Putamen (tissue), 1 donor: ENCODE data around the gene CBFB.
"Not testable (repeated sequence)": the region's sequence is repeated elsewhere in the genome, so short reads cannot be mapped to it uniquely, and the experiment has no call there.

Source experiments
- DNase-seq: peaks from one replicate; pipeline ENCODE4 v3.0.0-alpha.2; 2016; ENCODE audit warnings: low spot score

CBFB gene

GRCh38 chr16:67028696-67029253 is at the start of gene CBFB:
CBFB (plus strand) TSS chr16:67029149; CDS start chr16:67029408, 259 bp downstream.
- peak; percentile 90 for DNase-seq

DNA sequence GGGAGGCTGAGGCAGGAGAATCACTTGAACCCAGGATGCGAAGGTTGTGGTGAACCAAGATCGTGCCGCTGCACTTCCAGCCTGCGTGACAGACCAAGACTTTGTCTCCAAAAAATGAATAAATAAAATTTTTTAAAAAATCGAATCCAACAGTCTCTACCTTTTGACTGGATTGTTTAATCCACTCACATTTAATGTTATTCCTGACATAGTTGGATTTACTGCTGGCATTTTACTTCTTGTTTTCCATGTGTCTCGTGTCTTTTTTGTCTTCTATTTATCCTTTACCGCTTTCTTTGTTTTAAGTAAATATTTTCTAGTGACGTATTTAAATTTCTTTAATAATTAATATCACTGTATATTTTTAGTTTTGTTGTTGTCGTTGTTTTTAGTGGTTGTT is 45.9 kb upstream of the CBFB start:
- no peak for DNase-seq

DNA sequence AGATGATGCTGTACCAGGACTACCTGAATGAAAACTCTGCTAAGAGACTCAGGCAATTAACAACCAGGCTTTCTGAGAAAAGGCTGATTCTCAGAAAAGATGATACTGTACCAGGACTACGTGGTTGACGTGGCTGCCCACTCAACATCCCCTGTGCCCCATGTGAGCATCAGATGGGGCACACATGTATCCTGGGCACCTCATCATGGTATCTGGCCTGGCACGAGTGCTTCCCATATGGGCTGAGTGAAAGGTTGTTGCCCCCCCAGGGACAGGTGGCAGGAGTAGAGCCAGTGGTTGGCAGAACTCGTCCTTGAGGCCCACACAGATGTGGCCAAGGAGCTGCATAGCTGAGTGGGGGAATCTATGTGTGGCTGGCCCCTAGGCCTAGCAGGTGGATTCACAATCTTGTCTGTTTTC is 44.0 kb upstream of the CBFB start:
- DNase-seq = no peak

- no peak for DNase-seq
Observed at GRCh38 chr16:66986559-66986958, 42.4 kb upstream of the CBFB start.

GRCh38 chr16:66988197-66988788 is 40.7 kb upstream of the CBFB start, which contains the start of gene CES4A:
CES4A (plus strand) TSS chr16:66988589; CDS start chr16:66988773, 184 bp downstream.
- DNase-seq = no peak

DNA sequence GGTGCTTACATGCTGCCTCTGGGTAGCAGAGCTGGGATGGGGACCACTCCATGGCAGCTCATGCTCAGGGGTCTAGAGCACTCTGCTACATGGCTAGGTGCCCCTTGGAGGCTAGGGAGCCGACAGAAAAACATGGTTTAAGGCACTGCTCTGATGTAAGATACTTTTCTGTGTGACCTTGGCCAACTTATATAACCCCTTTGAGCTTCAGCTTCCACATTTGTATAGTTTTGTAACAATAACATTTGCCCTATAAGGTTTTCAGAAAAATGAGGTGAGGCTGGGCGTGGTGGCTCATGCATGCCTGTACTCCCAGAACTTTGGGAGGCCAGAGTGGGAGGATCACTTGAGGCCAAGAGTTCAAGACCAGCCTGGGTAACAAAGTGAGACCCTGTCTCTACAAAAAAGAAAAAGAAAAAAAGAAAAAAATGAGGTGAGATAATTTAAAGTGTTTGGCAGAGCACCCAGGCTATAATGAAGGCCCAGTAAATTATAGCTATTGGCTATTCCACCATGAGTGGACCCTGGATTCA is 37.3 kb upstream of the CBFB start:
- no peak for DNase-seq

GRCh38 chr16:66993558-66993957 is 35.4 kb upstream of the CBFB start:
- DNase-seq = not testable (repeated sequence)

DNA sequence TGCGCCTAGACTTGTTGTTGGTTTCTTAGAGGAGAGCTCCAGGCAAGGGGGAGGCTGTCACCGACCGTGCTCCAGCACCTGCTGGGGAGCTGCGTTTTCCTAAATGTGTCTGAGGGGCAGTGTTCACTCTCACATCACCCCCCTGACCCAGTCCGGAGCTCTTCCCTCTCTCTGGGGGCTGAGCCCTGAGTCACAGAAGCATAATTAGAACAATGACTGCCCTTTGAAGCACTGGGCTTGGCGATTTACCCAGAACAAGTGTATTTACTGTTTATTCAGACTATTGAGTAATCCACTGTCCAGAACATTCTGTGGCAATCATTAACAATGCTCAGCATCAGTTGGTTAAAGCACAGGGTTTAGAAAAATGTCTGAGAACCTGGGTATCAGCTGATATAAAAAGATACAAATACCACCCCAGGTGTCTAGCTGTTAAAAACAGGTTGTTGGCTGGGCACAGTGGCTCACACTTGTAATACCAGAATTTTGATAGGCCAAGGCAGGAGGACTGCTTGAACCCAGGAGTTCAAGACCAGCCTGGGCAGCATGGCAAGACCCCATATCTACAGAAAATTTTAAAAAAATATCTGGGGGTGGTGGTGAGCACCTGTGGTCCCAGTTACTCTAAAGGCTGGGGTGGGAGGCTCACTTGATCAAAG is 32.5 kb upstream of the CBFB start:
- peak; percentile 97 for DNase-seq

DNA sequence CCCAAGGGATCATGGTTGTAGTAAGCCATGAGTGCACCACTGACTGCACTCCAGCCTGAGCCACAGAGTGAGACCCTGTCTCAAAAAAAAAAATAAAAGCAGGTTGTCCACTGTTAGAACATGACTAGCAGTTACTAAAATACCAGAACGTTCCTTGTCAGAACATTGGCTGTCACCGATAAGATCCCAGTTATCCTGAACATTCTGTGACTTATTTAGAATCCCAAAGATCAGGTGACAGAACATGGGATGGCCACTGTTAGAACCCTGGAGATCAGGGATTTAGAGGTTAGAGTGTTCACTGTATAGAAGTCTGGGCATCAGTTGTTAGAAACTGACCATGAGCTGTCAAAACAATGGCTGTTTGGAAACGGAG is 32.0 kb upstream of the CBFB start:
- DNase-seq = no peak

DNA sequence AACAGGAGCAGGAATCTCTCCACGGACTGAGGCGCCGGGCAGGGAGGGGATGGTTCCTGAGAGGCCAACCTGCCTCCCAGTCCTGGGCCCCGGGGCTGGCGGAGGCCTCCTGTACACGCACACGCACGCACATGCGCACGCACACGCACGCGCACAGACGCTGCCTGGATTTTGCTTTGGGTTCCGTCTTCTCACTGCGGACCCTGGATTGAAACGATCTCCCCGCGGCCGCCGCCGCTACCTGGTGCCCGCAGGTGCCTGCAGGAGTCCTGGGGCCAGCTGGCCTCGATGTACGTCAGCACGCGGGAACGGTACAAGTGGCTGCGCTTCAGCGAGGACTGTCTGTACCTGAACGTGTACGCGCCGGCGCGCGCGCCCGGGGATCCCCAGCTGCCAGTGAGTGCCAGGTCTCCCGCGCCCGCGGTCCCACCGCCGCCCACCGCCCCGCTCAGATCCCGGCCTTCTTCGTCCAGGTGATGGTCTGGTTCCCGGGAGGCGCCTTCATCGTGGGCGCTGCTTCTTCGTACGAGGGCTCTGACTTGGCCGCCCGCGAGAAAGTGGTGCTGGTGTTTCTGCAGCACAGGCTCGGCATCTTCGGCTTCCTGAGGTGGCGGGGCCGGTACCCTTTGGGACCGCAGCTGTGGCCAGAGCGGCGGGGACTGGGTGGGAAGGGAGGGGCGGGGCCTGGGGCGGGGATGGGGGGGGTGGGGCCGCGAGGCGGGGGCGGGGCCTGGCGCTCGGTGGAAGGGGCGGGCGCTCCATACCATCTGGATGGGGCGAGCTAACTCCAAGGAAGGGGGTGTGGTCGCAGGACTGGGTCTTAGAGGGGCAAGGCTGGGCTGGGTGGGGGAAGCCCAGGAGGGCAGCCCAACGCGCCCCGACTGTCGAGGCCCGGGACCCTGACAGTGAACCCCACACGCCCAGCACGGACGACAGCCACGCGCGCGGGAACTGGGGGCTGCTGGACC is 28.3 kb upstream of the CBFB start:
- DNase-seq = peak; percentile 74

GRCh38 chr16:67001726-67002125 is 27.2 kb upstream of the CBFB start:
- no peak for DNase-seq

DNA sequence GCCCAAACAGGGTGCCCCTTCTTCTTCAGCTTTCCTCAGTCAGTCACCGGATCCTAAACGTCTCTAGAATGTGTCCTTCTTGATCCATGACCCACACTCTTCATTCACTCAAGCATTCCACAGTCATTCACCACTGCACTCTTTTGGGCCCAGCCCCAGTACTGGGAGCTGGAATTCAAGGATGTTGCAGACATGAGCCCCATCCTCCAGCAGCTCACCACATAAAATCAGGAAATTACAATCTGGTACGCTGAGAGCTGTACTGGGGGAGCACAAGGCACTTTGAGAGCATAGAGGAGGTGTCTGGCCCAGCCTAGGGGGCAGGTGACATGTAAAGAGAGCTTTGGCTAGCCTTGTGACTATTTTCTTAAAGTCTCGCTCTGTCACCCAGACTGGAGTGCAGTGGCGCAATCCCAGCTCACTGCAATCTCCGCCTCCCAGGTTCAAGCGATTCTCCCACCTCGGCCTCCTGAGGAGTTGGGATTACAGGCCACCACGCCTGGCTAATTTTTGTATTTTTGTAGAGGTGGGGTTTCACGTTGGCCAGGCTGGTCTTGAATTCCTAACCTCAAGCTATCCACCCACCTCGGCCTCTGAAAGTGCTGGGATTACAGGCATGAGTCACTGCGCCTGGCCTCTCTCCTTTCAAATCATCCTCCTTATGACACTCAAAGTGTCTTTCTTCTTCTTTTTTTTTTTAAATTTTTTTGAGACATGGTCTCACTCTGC is 21.9 kb upstream of the CBFB start:
- no peak for DNase-seq

- no peak for DNase-seq
Observed at GRCh38 chr16:67009158-67009557, 19.8 kb upstream of the CBFB start.

DNA sequence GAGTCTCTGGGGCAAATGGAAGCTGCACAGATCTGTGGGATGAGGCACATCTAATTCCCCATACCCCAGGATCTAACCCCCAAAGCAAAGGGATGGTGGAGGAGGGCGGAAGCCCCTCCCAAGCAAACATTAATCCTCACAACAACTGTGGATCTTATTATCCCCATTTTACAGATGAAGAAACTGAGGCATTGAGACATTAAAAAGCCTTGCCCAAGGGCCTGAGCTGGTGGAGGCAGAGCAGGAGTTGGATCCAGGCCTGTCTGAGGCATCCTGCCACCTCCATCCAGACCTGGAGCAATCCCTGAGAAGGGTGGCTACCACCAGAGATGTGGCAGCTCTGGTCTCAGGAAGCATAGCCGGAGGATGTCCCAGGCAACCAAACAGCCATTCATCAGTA is 17.7 kb upstream of the CBFB start:
- DNase-seq = no peak

- no peak for DNase-seq
Observed at GRCh38 chr16:67013233-67013822, 15.6 kb upstream of the CBFB start.

- no peak for DNase-seq
Observed at GRCh38 chr16:67013823-67014633, 14.9 kb upstream of the CBFB start.

DNA sequence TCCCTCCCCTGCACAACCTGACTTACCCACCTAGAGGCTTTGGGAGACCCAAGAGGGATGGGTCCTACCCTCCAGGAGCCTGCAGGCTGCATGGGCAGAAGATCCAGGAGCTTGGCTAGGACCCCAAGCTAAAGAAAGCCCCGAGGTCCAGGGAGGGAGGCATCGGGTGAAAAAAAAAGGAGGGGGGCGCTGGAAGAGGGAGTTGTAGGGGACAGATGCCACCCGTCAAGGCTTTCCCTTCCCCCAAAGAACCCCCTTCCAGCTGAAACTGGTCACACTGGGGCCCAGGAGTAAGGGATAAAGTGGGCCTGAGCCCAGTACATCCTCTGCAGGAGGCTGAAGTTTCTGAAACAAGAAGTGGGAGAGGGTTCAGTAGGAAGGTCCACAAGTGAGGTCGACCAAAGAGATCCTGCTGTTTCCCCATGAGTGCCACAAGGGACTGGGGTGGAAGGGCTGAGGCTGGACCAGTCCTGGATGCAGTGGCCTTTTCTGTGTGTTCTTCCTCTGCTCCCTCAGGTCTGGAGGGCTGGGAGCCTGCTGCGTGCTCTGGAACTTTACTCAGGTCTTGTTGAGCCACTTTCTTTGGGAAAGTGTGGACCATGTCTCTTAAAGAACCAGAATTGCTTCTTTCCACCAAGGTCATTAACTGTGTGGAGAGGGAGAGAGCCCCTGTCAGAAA is 14.2 kb upstream of the CBFB start:
- DNase-seq = no peak

GRCh38 chr16:67015313-67015731 is 13.6 kb upstream of the CBFB start:
- DNase-seq = no peak

DNA sequence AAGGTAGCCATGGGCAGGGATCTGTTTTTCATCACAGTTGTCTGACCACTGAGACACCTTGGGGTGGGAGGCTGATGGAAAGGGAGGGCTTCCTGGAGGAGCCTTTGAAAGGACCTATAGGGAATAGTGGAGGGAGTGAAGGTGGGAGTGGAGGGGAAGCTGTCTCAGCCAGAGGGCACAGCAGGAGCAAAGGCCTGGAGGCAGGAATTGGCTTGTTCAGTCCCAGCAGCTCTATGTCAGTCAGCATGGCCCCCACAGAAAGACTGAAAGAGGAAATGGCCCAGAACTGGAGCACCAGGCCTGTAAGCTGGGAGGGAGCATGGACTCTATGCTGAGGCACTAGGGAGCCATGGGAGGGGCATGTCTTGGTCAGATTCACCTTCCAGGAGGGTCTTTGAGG is 12.8 kb upstream of the CBFB start:
- no peak for DNase-seq
